PFSK-1 (cell line): ENCODE data around the gene POT1.

Experiments used
- FOXP2 ChIP-seq: optimal IDR thresholded peaks from 2 replicates; pipeline ENCODE3; 2011; ENCODE audit warnings: borderline replicate concordance, control low read depth, inconsistent platforms; ENCODE audit not compliant: insufficient read depth; ENCODE audit errors: extremely low read length, extremely low read depth
- POLR2AphosphoS5 ChIP-seq: IDR thresholded peaks from 2 replicates; pipeline ENCODE4 v1.6.1; 2012; ENCODE audit warnings: low read depth, mild to moderate bottlenecking, control low read depth, low read length, moderate library complexity
- REST ChIP-seq, 2 experiments: IDR thresholded peaks; 2 replicates each; pipeline versions ENCODE4 v1.6.1 to v1.8.0; 2011 to 2012; ENCODE audit warnings: low read depth in 2 of 2, low read length in 2 of 2, control low read depth in 1 of 2, inconsistent platforms in 1 of 2, mild to moderate bottlenecking in 1 of 2, moderate library complexity in 1 of 2; ENCODE audit not compliant: insufficient read depth in 1 of 2
- SIN3A ChIP-seq: IDR thresholded peaks from 2 replicates; pipeline ENCODE4 v1.6.1; 2012; ENCODE audit warnings: mild to moderate bottlenecking, low read length, moderate library complexity, borderline replicate concordance; ENCODE audit not compliant: insufficient read depth
- TAF1 ChIP-seq: IDR thresholded peaks from 2 replicates; pipeline ENCODE4 v1.6.1; 2012; ENCODE audit warnings: low read length, control low read depth, borderline replicate concordance; ENCODE audit not compliant: insufficient read depth

The POT1 gene

GRCh38 chr7:124914298-124914697, 15.3 kb downstream of the POT1 start:
- TF ChIP-seq TAF1 = no peak

GRCh38 chr7:124912972-124913371, 16.7 kb downstream of the POT1 start:
- no peak for TF ChIP-seq POLR2AphosphoS5
- no peak for TF ChIP-seq FOXP2
- no peak for TF ChIP-seq REST (IDR thresholded peaks at IDR 0.05; ENCODE audit: insufficient read depth in 1 of 2, low read depth in 2 of 2, low read length in 2 of 2)
- no peak for TF ChIP-seq TAF1
- no peak for TF ChIP-seq SIN3A

- TF ChIP-seq TAF1 = no peak
- no peak for TF ChIP-seq REST (IDR thresholded peaks at IDR 0.05; ENCODE audit: insufficient read depth in 1 of 2, low read depth in 2 of 2, low read length in 2 of 2)
- no peak for TF ChIP-seq SIN3A
- TF ChIP-seq FOXP2 = no peak
- no peak for TF ChIP-seq POLR2AphosphoS5
These were observed 19.8 kb downstream of the POT1 start for GRCh38 chr7:124909808-124910207.

GRCh38 chr7:124908259-124908658, 21.4 kb downstream of the POT1 start:
- TF ChIP-seq TAF1 (no peak), FOXP2 (no peak), REST (IDR thresholded peaks at IDR 0.05; ENCODE audit: insufficient read depth in 1 of 2, low read depth in 2 of 2, low read length in 2 of 2) (no peak), POLR2AphosphoS5 (no peak), SIN3A (no peak)

GRCh38 chr7:124907490-124907889, 22.1 kb downstream of the POT1 start:
- TF ChIP-seq POLR2AphosphoS5 (no peak), SIN3A (no peak), REST (IDR thresholded peaks at IDR 0.05; ENCODE audit: insufficient read depth in 1 of 2, low read depth in 2 of 2, low read length in 2 of 2) (no peak), FOXP2 (no peak), TAF1 (no peak)

- no peak for TF ChIP-seq POLR2AphosphoS5
- no peak for TF ChIP-seq TAF1
- TF ChIP-seq REST (IDR thresholded peaks at IDR 0.05; ENCODE audit: insufficient read depth in 1 of 2, low read depth in 2 of 2, low read length in 2 of 2) = no peak
- no peak for TF ChIP-seq FOXP2
- no peak for TF ChIP-seq SIN3A
These were observed 31.1 kb downstream of the POT1 start for GRCh38 chr7:124898531-124898930.
